Measurements from ENCODE around the gene IGSF23. TPM values are rescaled to one million over a fixed set of nuclear protein-coding genes. Genes with fewer than 3 reads are reported as not detected.

IGSF23 gene
- total RNA-seq, 1 experiment from 2014 or later: not detected

DNA sequence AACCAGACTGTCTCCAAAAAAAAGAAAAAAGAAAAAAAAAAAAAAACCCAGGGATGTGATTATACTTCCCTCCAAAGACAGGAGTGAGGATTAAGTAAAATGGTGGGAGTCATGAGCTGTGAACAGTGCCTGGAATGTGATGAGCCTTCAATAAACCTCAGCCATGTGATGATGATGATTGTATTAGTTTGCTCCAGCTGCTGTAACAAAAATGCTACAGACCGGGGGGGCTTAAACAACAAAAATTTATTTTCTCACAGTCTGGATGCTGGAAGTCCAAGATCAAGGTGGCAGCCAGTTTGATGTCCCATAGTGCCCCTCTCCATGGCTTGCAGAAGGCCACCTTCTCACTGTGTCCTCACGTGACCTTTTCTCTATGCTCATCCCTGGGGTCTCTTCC, 21.4 kb downstream of the IGSF23 start:
- no peak overlapping the region for H3K4me2 ChIP-seq
- no peak for TF ChIP-seq EZH2 (IDR thresholded peaks at IDR 0.05; ENCODE audit: low read depth)
- TF ChIP-seq CTCF (conservative IDR thresholded peaks at IDR 0.05): no peak
- POLR2A ChIA-PET (ENCODE audit: unreplicated experiment): no interaction called here
- peaks cover 9% of the 10 kb centered on the region; the same call in 1 of the 2 replicates for H3F3A ChIP-seq (ENCODE audit: insufficient read depth, low read depth)
- H3K4me1 ChIP-seq (replicated peaks; ENCODE audit: insufficient read depth): peaks cover 40% of the 10 kb centered on the region
- H3K79me2 ChIP-seq (ENCODE audit: low read depth): no peaks in the 10 kb centered on the region
- no peak overlapping the region for H3K4me3 ChIP-seq
- H3K36me3 ChIP-seq (ENCODE audit: low read depth): 0 out of 2 replicates have a peak, but pooled peaks cover 6% of the 10 kb centered on the region
- intact Hi-C loops (cut with micrococcal nuclease; ENCODE audit: unreplicated experiment): no loop called here
- no peak overlapping the region for H3K27ac ChIP-seq
- H2AFZ ChIP-seq: no peak overlapping the region
- DNase-seq: peak in 1 of 2 experiments; percentile 8
- no peaks in the 10 kb centered on the region for H3K9me2 ChIP-seq (ENCODE audit: insufficient read depth)
- no peaks in the 10 kb centered on the region for H4K20me1 ChIP-seq (ENCODE audit: insufficient read depth)
- CTCF ChIA-PET: interaction anchor here (0.7 kb wide), 1 partner anchor 64 kb away, joined by 4 read pairs; no protein-coding TSS in a partner anchor
- BruUV-seq (replicated peaks): no TSS peak
- H3K27me3 ChIP-seq (ENCODE audit: insufficient read depth, low read depth): no peaks in the 10 kb centered on the region
- no peaks in the 10 kb centered on the region for H3K9me3 ChIP-seq (ENCODE audit: insufficient read depth, low read depth)

DNA sequence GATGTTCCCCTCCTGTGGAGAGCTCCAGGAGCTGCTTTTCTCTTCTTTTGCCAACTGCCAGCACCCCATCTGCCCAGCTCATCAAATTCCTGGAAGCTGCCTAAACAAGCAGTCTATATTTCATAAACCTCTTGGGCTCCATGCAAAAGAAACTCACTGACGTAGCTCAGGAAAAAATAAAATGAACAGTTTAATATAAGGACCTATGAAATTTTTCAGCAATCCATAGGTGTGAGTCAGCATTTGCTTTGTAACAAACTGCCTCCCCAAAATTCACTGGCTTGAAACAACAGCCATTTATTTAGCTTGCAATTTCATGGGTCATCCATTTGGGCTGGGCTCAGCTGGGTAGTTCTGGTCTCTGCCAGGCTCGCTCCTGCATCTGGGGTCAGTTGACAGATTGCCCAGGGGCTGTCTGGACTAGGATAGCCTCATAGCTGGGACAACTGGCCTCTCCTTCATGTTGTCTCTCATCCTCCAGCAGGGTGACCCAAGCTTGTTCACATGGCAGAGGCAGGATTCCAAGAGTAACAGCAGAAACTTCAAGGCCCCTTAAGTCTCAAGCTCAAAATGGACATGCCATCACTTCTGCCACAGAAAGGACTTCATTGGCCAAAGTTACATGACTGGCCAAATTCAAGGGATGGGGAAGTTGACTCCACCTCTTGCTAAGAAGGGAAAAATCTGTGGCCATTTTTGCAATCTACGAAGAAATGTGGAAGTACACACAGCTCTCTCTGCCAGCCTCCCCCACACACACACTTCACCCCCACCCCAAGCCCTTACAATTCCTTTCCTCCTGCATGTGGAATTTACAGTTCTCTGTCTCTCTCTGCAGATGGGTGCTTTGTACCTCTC, 22.4 kb downstream of the IGSF23 start:
- no peaks in the 10 kb centered on the region for H3K27me3 ChIP-seq (ENCODE audit: insufficient read depth, low read depth)
- peak in 1 of 2 experiments; percentile 58 for DNase-seq
- peaks cover 12% of the 10 kb centered on the region; the same call in 1 of the 2 replicates for H3F3A ChIP-seq (ENCODE audit: insufficient read depth, low read depth)
- H3K4me3 ChIP-seq: no peak overlapping the region
- BruUV-seq (replicated peaks): no TSS peak
- no peaks in the 10 kb centered on the region for H3K9me3 ChIP-seq (ENCODE audit: insufficient read depth, low read depth)
- intact Hi-C loops (cut with micrococcal nuclease; ENCODE audit: unreplicated experiment): no loop called here
- 0 out of 2 replicates have a peak overlapping the region, but pooled peaks have one; percentile 5 for H3K4me2 ChIP-seq
- TF ChIP-seq CTCF (conservative IDR thresholded peaks at IDR 0.05) (no peak), EZH2 (IDR thresholded peaks at IDR 0.05; ENCODE audit: low read depth) (no peak)
- POLR2A ChIA-PET (ENCODE audit: unreplicated experiment): interaction anchor here (0.6 to 0.8 kb wide), 2 partner anchors 20 to 34 kb away, joined by 3 to 13 read pairs; no protein-coding TSS in a partner anchor
- CTCF ChIA-PET: interaction anchor here (0.5 to 0.7 kb wide), 3 partner anchors 9 to 856 kb away, joined by 3 to 9 read pairs (median 4); no protein-coding TSS in a partner anchor
- H4K20me1 ChIP-seq (ENCODE audit: insufficient read depth): no peaks in the 10 kb centered on the region
- H3K36me3 ChIP-seq (ENCODE audit: low read depth): 0 out of 2 replicates have a peak, but pooled peaks cover 1% of the 10 kb centered on the region
- 0 out of 2 replicates have a peak, but pooled peaks cover 3% of the 10 kb centered on the region for H3K79me2 ChIP-seq (ENCODE audit: low read depth)
- H3K9me2 ChIP-seq (ENCODE audit: insufficient read depth): no peaks in the 10 kb centered on the region
- peak overlapping the region; percentile 35 for H3K27ac ChIP-seq
- H2AFZ ChIP-seq: no peak overlapping the region
- peaks cover 46% of the 10 kb centered on the region for H3K4me1 ChIP-seq (replicated peaks; ENCODE audit: insufficient read depth)
